Brain microvascular endothelial cell (primary cell): Measurements from ENCODE around the gene AGRN.
"Not testable (repeated sequence)": the region's sequence is repeated elsewhere in the genome, so short reads cannot be mapped to it uniquely, and the experiment has no call there.

Source experiments
- DNase-seq: peaks from one replicate; pipeline ENCODE4 v3.0.0-alpha.2; 2020
- H3K27ac ChIP-seq: fragments of 250-450 bp; sonication (Bioruptor Pico); 2 replicates; pipeline ENCODE4 v1.5.1; 2020; ENCODE audit warnings: mild to moderate bottlenecking, moderate library complexity
- H3K27me3 ChIP-seq: fragments of 250-450 bp; sonication (Bioruptor Pico); replicated peaks from 2 replicates; pipeline ENCODE4 v1.5.1; 2020; ENCODE audit warnings: mild to moderate bottlenecking
- H3K36me3 ChIP-seq: fragments of 250-450 bp; sonication (Bioruptor Pico); replicated peaks from 2 replicates; pipeline ENCODE4 v1.5.1; 2020; ENCODE audit warnings: mild to moderate bottlenecking
- H3K4me3 ChIP-seq: 2 replicates; pipeline ENCODE4 v1.5.1; 2011; ENCODE audit warnings: low read depth, mild to moderate bottlenecking, control low read depth, low read length, moderate library complexity
- in situ Hi-C: cut with HindIII; loops from 2 replicates; pipeline ENCODE4 v1.10.0; 2017; ENCODE audit warnings: low sequenced_read_pairs, low pct_ligation_motif_present
- TF ChIP-seq, protein P1 (sequence below): IDR thresholded peaks from 2 replicates; pipeline ENCODE4 v1.5.1; 2011; ENCODE audit warnings: low read depth, mild to moderate bottlenecking, moderate library complexity, low read length, control low read depth, inconsistent platforms; ENCODE audit errors: missing control alignments

AGRN gene

DNA sequence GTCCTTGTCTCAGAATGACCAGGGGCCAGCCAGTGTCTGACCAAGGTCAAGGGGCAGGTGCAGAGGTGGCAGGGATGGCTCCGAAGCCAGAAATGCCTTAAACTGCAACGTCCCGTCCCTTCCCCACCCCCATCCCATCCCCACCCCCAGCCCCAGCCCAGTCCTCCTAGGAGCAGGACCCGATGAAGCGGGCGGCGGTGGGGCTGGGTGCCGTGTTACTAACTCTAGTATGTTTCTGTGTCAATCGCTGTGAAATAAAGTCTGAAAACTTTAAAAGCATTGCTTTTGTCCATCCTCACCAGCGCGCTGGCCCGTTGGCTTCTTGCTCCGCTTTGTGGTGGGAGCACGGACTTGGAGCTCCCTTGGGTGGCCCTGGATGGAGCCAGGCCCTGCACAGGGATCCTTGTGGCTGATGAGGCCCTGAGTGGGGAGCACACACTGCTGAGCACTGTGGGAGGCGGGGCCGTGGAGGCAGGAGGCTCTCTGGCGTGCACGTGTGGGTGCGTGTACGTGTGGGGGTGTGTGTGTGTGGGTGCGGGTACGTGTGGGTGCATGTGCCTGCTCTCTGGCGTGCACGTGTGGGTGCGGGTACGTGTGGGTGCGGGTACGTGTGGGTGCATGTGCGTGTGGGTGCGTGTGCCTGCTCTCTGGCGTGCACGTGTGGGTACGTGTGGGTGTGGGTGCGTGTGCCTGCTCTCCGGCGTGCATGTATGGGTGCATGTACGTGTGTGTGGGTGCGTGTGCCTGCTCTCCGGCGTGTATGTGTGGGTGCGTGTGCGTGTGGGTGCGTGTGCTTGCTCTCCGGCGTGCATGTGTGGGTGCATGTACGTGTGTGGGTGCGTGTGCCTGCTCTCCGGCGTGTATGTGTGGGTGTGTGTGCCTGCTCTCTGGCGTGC is 36.2 kb downstream of the AGRN start:
- Histone ChIP-seq H3K4me3 (no peak overlapping the region), H3K27me3 (no peaks in the 10 kb centered on the region), H3K27ac (no peak overlapping the region), H3K36me3 (peaks cover 33% of the 10 kb centered on the region)
- DNase-seq = no peak
- TF ChIP-seq, protein P1, sequence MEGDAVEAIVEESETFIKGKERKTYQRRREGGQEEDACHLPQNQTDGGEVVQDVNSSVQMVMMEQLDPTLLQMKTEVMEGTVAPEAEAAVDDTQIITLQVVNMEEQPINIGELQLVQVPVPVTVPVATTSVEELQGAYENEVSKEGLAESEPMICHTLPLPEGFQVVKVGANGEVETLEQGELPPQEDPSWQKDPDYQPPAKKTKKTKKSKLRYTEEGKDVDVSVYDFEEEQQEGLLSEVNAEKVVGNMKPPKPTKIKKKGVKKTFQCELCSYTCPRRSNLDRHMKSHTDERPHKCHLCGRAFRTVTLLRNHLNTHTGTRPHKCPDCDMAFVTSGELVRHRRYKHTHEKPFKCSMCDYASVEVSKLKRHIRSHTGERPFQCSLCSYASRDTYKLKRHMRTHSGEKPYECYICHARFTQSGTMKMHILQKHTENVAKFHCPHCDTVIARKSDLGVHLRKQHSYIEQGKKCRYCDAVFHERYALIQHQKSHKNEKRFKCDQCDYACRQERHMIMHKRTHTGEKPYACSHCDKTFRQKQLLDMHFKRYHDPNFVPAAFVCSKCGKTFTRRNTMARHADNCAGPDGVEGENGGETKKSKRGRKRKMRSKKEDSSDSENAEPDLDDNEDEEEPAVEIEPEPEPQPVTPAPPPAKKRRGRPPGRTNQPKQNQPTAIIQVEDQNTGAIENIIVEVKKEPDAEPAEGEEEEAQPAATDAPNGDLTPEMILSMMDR = no peak
- in situ Hi-C loops = no loop called here

DNA sequence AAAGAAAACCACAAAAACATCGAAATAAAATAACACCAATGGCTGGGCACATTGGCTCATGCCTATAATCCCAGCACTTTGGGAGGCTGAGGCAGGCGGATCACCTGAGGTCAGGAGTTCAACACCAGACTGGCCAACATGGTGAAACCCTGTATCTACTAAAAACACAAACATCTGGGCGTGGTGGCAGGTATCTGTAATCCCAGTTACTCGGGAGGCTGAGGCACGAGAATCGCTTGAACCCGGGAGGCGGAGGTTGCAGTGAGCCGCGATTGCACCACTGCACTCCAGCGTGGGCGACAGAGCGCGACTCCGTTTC is 37.8 kb downstream of the AGRN start:
- H3K27me3 ChIP-seq, DNase-seq, in situ Hi-C loops, H3K27ac ChIP-seq, H3K4me3 ChIP-seq: not testable (repeated sequence)
- H3K36me3 ChIP-seq = peaks cover 21% of the 10 kb centered on the region

DNA sequence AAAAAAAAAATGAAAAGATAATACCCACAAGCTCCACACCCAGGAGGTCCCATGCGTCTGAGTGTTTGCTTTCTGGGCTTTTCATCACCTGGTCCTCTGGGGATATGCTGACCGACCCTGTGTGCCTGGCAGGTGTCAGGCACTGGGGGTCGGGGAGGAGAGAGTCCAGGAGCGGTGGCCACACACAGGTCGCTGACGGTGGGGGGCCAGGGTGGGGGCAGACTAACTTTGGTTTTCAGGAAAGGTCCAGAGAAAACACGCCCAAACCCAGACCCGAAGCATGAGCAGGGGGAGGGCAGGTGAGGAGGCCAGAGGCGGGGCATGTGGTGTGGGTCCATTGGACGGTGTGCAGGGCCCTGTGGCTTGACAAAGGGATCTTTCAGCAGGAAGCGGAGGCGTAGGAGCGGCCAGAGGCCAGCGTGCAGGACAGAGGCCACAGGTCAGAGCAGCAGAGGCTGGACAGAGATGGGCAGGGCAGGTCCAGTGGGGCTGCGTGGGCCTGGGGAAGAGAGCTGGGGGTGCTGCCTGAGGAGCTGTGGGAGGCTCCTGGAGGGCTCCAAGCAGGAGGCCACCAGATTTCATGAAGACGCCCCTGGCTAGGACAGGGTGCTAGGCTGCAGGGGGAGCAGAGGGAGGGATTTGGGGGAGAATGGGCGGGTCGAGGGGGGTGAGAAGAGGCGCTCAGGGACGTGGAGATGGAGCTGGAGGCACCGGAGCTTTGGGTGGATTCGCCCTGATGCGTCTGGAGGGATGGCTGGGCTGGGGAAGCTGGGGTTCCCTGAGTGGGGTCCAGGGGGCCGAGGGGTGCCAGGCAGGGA is 38.4 kb downstream of the AGRN start:
- no peaks in the 10 kb centered on the region for H3K27me3 ChIP-seq
- in situ Hi-C loops = no loop called here

DNA sequence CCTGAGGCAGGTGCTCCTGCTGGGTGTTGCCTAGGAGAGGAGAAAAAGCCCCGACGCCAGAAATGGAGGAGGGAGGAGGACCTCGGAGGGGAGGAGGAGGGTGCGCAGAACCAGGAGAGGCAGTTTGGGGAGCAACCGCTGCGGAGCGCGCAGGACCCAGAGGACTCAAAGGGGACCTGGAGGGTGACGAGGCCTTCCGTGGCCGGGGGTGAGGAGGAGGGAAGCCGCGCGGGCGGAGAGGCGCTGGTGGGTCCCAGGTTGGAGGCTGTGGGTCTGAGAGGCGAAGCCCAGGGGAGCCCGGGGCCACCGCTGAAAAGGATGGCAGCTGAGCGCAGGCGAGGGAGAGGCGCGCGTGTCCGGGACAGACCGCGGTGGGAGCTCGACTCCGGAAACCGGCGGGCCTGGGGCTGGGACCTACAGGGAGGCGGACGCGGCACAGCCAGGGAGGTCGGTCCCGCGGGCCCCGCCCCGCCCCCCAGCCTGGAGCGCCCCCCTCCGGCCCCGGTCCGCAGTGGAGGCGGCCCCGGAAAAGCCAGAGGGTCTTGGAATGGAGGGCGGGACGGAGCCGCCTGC is 39.1 kb downstream of the AGRN start:
- peak overlapping the region; percentile 43 for H3K4me3 ChIP-seq
- no peak for DNase-seq
- TF ChIP-seq, protein P1 = peak; percentile 23
- peaks cover 16% of the 10 kb centered on the region for H3K36me3 ChIP-seq
- no peaks in the 10 kb centered on the region for H3K27me3 ChIP-seq
- in situ Hi-C loops = no loop called here
- H3K27ac ChIP-seq = no peak overlapping the region

More for the DNA sequence above, 38.4 kb downstream of the AGRN start:
- no peak overlapping the region for H3K4me3 ChIP-seq
- no peak for DNase-seq
- TF ChIP-seq, protein P1 = no peak
- H3K36me3 ChIP-seq = peaks cover 21% of the 10 kb centered on the region
- H3K27ac ChIP-seq = no peak overlapping the region

DNA sequence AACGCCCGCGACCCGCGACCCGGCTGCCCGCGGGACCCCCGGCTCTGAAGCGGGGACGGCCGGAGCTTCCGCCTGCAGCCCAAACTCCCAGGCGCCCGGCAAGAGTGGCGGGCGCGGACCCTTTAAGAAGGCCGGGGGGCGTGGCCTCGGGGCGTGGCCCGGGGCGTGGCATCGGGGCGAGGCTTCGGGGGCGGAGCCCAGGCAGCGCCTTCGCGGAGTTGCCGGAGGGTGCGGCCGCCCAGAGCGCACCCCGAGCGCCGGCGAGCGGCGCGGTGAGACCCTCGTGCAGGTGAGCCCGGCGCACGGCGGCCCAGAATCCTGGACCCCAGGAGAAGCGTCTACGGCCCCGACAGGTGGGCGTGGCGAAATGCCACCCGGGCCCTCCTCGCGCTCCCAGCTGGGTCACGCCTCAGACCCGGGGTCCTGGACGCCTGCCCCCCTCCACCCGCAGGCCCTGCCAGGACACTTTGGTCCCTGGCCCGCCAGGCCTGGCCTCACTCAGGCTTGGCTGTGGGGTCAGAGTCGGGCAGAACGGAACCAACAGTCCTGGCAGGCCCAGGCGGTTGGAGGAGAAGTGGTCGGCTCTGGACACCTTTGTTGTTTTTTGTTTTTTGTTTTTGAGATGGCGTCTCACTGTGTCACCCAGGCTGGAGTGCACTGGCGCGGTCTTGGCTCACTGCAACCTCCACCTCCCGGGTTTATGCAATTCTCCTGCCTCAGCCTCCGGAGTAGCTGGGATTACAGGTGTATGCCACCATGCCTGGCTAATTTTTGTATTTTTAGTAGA is 39.8 kb downstream of the AGRN start:
- Histone ChIP-seq H3K27me3 (no peaks in the 10 kb centered on the region), H3K4me3 (peak overlapping the region; percentile 53), H3K27ac (no peak overlapping the region), H3K36me3 (peaks cover 9% of the 10 kb centered on the region)
- in situ Hi-C loops = no loop called here
- peak; percentile 58 for DNase-seq
- TF ChIP-seq, protein P1 = no peak
